GM19035 (cell line): Measurements from ENCODE around the gene ASGR2.
"Not testable (repeated sequence)": the region's sequence is repeated elsewhere in the genome, so short reads cannot be mapped to it uniquely, and the experiment has no call there.

Source experiments
- ATAC-seq: cut with Tn5 transposase; IDR thresholded peaks from one replicate; pipeline ENCODE4 v1.9.1; 2021; ENCODE audit not compliant: unreplicated experiment

The ASGR2 gene

DNA sequence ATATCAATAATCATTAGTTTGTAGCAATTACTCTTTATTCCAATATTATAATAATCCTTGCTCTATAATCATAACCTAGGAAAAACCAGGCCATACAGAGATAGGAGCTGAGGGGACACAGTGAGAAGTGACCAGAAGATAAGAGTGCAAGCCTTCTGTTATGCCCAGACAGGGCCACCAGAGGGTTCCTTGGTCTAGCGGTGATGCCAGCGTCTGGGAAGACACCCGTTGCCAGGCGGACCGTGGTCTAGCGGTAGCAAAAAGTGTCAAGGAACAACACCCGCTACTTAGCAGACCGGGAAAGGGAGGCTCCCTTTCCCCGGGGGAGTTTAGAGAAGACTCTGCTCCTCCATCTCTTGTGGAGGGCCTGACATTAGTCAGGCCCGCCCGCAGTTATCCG, 11.8 kb upstream of the ASGR2 start:
- not testable (repeated sequence) for ATAC-seq

DNA sequence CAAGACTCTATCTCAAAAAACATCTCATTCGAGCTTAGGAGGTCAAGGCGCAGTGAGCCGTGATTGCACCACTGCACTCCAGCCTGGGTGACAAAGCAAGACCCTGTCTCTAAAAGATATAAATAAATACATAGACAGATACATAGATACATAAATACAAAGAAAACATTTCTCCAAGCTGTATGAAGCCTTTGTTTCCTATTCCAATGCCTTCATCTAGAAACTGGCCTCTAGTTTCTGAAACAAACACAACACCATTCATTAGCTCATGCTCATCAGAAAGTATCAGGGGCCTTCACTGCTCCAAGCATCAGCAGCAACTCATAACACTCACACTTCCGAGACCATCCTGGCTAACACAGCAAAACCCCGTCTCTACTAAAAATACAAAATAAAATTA, 10.3 kb upstream of the ASGR2 start:
- no peak for ATAC-seq

GRCh38 chr17:7123844-7124243, 9.2 kb upstream of the ASGR2 start:
- ATAC-seq: no peak

GRCh38 chr17:7122381-7122780, 7.8 kb upstream of the ASGR2 start:
- no peak for ATAC-seq

- ATAC-seq: not testable (repeated sequence)
Observed at GRCh38 chr17:7120635-7121034, 6.0 kb upstream of the ASGR2 start.

- ATAC-seq: no peak
Observed at GRCh38 chr17:7120123-7120522, 5.5 kb upstream of the ASGR2 start.

- no peak for ATAC-seq
Observed at GRCh38 chr17:7119314-7119713, 4.7 kb upstream of the ASGR2 start.

DNA sequence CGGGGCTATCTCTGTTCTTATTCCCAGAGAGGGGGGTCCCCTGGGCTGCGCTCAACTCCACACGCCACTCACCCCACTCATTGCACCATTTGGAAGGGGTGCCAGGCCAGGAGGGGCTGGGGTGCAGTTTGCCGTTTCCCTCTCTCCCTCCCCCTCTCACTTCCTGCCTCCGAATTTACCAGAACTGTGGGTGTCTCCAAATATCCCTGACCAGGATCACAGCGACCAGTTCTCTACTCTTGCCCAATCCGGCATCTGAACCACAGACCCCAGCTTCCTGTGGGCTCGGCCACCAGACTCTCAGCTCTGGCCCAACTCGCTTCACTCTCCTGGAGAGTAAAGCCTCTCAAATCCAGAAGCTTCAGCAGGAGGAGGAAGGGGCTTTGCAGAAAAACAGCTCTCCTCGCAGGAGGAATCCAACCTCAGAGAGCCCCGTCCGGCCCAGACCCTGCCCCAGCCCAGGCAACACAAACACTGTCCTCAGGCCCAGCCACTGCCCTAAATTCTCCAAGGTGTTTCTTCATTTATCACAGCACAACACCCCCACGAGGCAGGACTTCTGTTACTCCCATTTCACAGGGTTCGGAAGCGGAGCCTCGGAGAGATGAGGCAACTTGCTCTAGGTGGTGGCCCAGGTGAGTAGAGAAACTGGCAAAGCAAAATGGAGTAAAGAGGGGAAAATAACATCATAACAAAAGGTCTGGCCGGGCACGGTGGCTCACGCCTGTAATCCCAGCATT, 423 bp upstream of the ASGR2 start:
- ATAC-seq: no peak

DNA sequence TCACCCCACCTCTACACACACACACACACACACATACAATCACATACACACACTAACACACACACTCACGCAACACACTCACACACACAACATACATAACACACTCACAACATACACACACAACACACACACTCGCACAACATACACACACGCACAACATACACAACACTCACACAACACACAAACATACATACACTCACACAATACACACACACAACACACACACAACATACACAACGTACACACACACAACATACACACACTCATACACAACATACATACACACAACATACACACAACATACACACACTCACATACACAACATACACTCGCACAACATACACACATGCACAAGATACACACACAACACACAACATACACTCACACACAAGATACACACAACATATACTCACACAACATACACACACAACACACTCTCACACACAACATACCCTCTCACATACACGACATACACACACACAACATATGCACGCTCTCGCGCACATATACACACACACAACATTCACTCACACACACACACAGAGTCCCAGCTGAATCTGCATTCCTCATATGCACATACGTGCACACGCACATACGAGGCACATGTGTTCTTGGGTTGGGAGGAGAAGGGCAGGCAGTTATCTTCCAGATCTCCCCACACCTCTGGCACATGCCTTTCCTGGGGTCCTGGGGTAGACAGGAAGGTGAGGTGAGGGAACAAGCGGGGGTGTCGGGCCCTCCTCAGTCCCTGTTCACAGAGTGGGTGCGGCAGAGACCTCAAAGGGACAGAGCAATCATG, 1.1 kb downstream of the ASGR2 start:
- ATAC-seq: no peak

GRCh38 chr17:7112510-7113108, 2.0 kb downstream of the ASGR2 start:
- no peak for ATAC-seq

DNA sequence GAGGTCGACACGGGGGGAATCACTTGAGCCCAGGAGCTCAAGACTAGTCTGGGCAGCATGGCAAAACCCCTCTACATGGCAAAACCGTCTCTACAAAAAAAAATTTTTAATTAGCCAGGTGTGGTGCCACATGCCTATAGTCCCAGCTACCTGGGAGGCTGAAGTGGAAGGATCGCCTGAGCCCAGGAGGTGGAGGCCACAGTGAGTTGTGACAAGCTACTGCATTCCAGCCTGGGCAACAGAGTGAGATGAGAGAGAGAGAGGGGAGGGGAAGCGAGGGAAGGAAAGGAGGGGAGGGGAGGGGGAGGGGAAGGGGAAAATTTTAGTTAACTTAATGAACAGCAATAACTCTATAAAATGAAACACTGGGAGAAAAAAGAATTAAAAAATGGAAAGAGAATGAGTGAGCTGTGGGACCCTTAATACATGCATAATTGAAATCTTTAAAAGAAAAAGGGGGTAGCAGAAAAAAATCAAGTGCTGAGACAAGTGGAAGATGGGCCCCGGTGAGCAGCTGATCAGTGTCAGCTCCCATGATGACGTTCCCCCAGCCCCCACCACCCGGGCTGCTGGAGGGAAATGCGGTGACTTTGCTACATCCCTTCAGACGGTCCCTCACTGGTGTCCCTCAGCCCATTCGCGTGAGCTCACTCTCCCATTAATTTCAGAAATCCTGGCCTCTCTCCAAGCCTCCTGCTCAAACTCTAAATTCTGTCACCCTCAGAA, 2.7 kb downstream of the ASGR2 start:
- ATAC-seq: no peak

DNA sequence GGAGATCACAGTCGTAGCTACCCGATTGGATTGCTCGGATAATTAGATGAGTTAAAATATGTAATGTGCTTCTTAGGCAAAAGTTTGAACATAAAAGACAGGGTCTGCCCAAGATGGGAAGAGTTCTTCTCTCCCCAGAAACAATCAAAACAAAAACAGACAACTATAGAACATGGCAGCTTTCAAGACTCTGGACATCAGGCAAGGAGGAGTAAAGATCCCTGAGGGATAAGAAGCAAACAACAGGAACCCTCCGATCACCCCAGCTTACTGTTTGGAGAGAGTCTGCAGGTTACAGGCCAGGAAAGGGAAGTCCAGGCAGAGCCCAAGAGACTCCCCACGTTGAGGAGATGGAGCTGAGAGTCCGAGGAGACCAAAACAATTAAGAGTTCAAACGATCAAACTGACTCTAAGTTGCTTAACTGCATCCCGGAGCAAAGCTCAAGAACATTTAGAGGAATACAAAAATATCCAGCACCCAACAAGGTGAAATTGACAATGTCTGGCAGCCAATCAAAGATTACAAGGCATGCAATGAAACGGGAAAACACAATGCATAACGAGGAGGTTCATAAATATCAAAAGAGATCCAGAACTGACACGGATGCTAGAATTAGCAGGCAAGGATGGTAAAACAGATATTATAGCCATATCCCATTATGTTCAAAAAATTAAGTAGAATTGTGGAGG, 3.9 kb downstream of the ASGR2 start:
- ATAC-seq: no peak

GRCh38 chr17:7109461-7110322, 4.9 kb downstream of the ASGR2 start:
- no peak for ATAC-seq

- ATAC-seq: no peak
Observed at GRCh38 chr17:7108981-7109380, 5.6 kb downstream of the ASGR2 start.

DNA sequence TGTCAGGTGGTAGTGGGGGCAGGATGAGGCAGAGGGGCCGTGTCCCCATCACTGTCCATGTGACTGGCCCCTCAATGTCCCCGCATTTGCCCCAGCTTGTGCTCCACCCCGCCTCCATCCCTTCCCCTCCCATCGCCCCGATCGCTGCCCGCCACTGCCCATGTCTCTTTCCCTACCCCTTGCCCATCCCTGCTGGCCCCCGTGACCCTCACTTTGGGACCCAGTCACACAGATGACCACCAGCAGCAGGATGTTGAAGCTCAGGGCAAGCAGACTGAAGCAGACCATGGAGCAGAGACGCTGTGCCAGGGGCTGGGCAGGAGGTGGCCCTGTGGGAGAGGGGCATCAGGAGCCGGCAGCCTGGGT, 6.1 kb downstream of the ASGR2 start:
- ATAC-seq: no peak

DNA sequence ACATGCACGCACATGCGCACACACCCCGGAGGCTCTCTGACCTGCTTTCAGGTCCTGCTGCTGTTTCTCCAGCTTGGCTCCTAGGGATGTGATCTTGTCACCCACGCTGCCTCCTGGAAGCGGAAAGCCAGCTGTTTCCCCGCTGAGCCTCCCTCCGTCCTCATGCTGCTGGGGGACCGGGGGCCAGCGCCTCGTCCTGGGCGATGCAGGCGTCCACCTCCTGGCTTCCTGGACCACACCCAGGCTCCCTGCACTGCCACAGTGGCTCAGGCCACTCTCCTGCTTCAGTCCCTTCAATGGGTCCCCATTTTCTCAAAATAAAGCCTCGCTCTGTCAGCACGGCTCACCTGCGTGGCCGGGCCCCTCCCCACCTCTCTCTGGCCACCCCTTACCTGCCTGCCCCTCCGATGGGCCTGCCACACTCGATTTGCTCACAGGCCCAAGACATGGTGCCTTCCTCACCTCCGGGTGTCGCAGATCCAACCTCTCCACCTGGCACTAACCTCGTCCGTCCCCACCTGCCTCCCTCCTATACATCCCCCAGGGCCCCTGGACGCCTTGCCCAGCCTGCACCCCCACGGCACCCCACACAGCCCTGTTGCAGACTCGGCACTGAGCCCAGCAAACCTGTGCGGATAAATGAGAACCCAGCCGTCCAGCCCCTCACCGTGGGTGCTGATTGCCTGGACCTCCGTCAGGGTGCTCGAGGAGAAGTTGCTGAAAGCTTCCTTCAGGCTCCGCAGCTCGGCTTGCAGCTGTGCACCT, 6.6 kb downstream of the ASGR2 start:
- ATAC-seq: no peak

DNA sequence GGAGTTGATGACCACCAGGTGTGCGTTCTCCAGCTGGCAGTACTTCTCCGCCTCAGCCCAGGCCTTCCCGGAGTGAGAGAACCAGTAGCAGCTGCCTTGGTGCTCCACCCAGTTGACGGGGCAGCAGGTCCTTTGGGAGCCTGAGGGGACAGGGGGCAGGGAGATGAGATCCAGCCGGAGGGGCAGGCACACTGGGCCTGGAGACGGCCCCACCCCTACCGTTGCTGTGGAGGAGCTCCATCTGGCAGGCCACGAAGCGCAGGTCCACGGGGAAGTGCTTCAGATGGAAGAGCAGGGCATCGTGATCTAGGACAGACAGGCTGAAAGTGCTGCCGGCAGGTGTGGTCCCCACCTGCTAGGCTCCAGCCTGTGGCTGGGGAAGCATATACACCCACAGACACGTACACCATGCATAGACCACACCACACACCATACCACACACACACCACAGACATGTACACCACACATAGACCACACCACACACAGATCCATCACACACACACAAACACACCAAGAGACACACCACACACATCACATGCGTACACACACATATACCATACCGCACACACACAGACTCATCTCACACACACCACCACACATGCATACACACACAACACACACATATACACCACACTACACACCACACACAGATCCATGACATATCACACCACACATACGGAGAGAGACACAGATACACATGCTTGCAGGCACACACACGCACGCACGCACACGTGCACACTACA, 7.4 kb downstream of the ASGR2 start:
- ATAC-seq: no peak

- ATAC-seq: no peak
Observed at GRCh38 chr17:7102421-7102820, 12.2 kb downstream of the ASGR2 start.

DNA sequence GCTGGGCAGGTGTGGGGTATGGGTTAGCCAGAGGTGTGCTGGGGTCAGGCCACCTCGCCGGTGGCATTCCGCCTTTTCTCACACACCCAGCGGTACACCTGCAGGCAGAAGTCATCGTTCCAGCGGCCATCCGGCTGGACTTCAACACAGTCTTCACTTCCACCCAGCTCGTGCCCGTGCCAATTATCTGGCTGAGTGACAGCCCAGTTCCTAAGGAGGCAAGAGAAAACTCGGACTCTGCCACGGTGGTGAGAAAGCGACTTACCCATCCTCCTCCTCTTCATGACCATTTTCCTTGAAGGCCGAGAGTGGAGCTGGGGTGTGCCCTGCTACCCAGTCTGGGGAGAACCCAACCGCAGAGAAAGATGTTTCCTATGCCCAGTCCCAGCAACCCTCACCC, 13.1 kb downstream of the ASGR2 start:
- ATAC-seq: no peak
